Caco-2 (cell line): Measurements from ENCODE around the gene EMSY. TPM values are rescaled to one million over a fixed set of nuclear protein-coding genes. Genes with fewer than 3 reads are reported as not detected.

ENCODE experiments used
- Bru-seq: library from RNA; stranded (reverse); fragments of 400-500 nt; gene quantifications from one replicate; lab custom pipeline; 2021; lab: Mats Ljungman, UMichigan
- BruChase-seq, 2 experiments: library from RNA; stranded (reverse); fragments of 400-500 nt; gene quantifications; one replicate each; lab custom pipeline; 2021; lab: Mats Ljungman, UMichigan
- BruUV-seq: library from RNA; stranded (reverse); fragments of 400-500 nt; replicated peaks from 2 replicates; lab custom pipeline; 2021; lab: Mats Ljungman, UMichigan
- CTCF ChIA-PET: fragments of 300-600 bp; sonication (Branson Sonifier 250); formaldehyde crosslinking; loops from one replicate; lab custom pipeline; 2022; ENCODE audit warnings: antibody characterized with exemption; lab: Charles Lee
- POLR2A ChIA-PET: fragments of 300-600 bp; sonication (Branson Sonifier 250); formaldehyde crosslinking; loops from one replicate; lab custom pipeline; 2022; ENCODE audit warnings: antibody characterized with exemption; lab: Charles Lee
- DNase-seq, 2 experiments: peaks; one replicate each; pipeline versions ENCODE4 v3.0.0 to v3.0.0-alpha.2; 2020 to 2022
- H3K27me3 ChIP-seq: replicated peaks from 2 replicates; pipeline ENCODE4 v1.6.0; 2011; ENCODE audit warnings: low read length; ENCODE audit not compliant: control insufficient read depth, insufficient read depth
- H3K36me3 ChIP-seq: 2 replicates; pipeline ENCODE4 v1.5.1; 2011; ENCODE audit warnings: low read length; ENCODE audit not compliant: control insufficient read depth, insufficient read depth
- H3K4me1 ChIP-seq: fragments of 250-450 bp; sonication (Bioruptor Pico); 2 replicates; pipeline ENCODE4 v1.5.1; 2020; ENCODE audit warnings: mild to moderate bottlenecking
- H3K4me3 ChIP-seq: 2 replicates; pipeline ENCODE4 v1.5.1; 2011; ENCODE audit warnings: low read depth, mild to moderate bottlenecking, control low read depth, low read length
- H3K9me3 ChIP-seq: fragments of 250-450 bp; sonication (Bioruptor Pico); 2 replicates; pipeline ENCODE4 v1.5.1; 2020; ENCODE audit warnings: mild to moderate bottlenecking, moderate library complexity
- H3K27ac Mint-ChIP-seq: one replicate; pipeline ENCODE4 v1.8.0; 2022; ENCODE audit warnings: mixed read lengths; ENCODE audit not compliant: unreplicated experiment
- H3K27me3 Mint-ChIP-seq: one replicate; pipeline ENCODE4 v1.8.0; 2022; ENCODE audit warnings: mixed read lengths; ENCODE audit not compliant: insufficient read depth, unreplicated experiment
- H3K36me3 Mint-ChIP-seq: one replicate; pipeline ENCODE4 v1.8.0; 2022; ENCODE audit warnings: mild to moderate bottlenecking, mixed read lengths; ENCODE audit not compliant: insufficient read depth, unreplicated experiment
- H3K4me1 Mint-ChIP-seq: one replicate; pipeline ENCODE4 v1.8.0; 2022; ENCODE audit warnings: low read depth, mixed read lengths; ENCODE audit not compliant: unreplicated experiment
- H3K4me3 Mint-ChIP-seq: one replicate; pipeline ENCODE4 v1.8.0; 2022; ENCODE audit warnings: mild to moderate bottlenecking, moderate library complexity, mixed read lengths; ENCODE audit not compliant: unreplicated experiment
- H3K9me3 Mint-ChIP-seq: one replicate; pipeline ENCODE4 v1.8.0; 2022; ENCODE audit warnings: mixed read lengths; ENCODE audit not compliant: unreplicated experiment
- CTCF ChIP-seq, 2 experiments: fragments of 200-600 bp in 1 of 2; IDR thresholded peaks; 1 replicate in 1 of 2; 2 replicates in 1 of 2; pipeline versions ENCODE4 v1.5.1 to v1.8.0; 2011 to 2022; ENCODE audit warnings: antibody characterized with exemption in 1 of 2, control low read depth in 1 of 2, inconsistent platforms in 1 of 2, low read depth in 1 of 2, low read length in 1 of 2, mild to moderate bottlenecking in 1 of 2, moderate library complexity in 1 of 2; ENCODE audit not compliant: insufficient read depth in 1 of 2, severe bottlenecking in 1 of 2, unreplicated experiment in 1 of 2
- intact Hi-C: fragments of 100-400 bp; cut with micrococcal nuclease; formaldehyde crosslinking; loops from one replicate; pipeline ENCODE4 v1.10.0; 2022; ENCODE audit not compliant: unreplicated experiment
- long read RNA-seq: library from polyadenylated mRNA; stranded (forward); transcript quantifications from one replicate; pipeline ENCODE4 v2.0.0, GENCODE V29; 2022
- total RNA-seq: library from RNA; stranded (reverse); gene quantifications from 2 replicates; pipeline ENCODE4 v1.2.3, GENCODE V29; 2022

The EMSY gene, protein sequence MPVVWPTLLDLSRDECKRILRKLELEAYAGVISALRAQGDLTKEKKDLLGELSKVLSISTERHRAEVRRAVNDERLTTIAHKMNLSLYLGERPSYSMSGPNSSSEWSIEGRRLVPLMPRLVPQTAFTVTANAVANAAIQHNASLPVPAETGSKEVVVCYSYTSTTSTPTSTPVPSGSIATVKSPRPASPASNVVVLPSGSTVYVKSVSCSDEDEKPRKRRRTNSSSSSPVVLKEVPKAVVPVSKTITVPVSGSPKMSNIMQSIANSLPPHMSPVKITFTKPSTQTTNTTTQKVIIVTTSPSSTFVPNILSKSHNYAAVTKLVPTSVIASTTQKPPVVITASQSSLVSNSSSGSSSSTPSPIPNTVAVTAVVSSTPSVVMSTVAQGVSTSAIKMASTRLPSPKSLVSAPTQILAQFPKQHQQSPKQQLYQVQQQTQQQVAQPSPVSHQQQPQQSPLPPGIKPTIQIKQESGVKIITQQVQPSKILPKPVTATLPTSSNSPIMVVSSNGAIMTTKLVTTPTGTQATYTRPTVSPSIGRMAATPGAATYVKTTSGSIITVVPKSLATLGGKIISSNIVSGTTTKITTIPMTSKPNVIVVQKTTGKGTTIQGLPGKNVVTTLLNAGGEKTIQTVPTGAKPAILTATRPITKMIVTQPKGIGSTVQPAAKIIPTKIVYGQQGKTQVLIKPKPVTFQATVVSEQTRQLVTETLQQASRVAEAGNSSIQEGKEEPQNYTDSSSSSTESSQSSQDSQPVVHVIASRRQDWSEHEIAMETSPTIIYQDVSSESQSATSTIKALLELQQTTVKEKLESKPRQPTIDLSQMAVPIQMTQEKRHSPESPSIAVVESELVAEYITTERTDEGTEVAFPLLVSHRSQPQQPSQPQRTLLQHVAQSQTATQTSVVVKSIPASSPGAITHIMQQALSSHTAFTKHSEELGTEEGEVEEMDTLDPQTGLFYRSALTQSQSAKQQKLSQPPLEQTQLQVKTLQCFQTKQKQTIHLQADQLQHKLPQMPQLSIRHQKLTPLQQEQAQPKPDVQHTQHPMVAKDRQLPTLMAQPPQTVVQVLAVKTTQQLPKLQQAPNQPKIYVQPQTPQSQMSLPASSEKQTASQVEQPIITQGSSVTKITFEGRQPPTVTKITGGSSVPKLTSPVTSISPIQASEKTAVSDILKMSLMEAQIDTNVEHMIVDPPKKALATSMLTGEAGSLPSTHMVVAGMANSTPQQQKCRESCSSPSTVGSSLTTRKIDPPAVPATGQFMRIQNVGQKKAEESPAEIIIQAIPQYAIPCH (N-terminal part only)
- total RNA-seq, result 43.6 and 53.6 TPM in 2 replicates
- Bru-seq, nascent RNA, result percentile 91 among the genes with signal in this experiment
- BruChase-seq, experiment 1, labeled RNA remaining after a 2-hour chase, result percentile 89 among the genes with signal in this experiment
- BruChase-seq, experiment 2, labeled RNA remaining after a 6-hour chase, result percentile 81 among the genes with signal in this experiment
- long read RNA-seq, partial matches to known transcripts, result 4 of 15 reads
- long read RNA-seq, other reads (novel, unspliced or antisense), result 10 of 15 reads

- Histone ChIP-seq H3K9me3 (no peaks in the 10 kb centered on the region), H3K36me3 (no peaks in the 10 kb centered on the region), H3K4me3 (peak within 1 kb of the TSS; percentile 92), H3K27me3 (no peaks in the 10 kb centered on the region), H3K4me1 (peaks cover 15% of the 10 kb centered on the region)
- BruUV-seq, result no TSS peak
- Mint-ChIP-seq H3K4me1 (peaks cover 26% of the 10 kb centered on the region), H3K4me3 (peak within 1 kb of the TSS; percentile 98), H3K9me3 (no peaks in the 10 kb centered on the region), H3K27me3 (no peaks in the 10 kb centered on the region), H3K27ac (peak within 1 kb of the TSS; percentile 99), H3K36me3 (peaks cover 49% of the 10 kb centered on the region)
- intact Hi-C loops, result loop anchor here (1.0 to 10.0 kb wide), 8 partner anchors 11 to 416 kb away; partner anchors contain the start of genes ACER3, GVQW3, LRRC32 and THAP12
- no peak for TF ChIP-seq CTCF (IDR thresholded peaks at IDR 0.05; ENCODE audit: insufficient read depth in 1 of 2, low read depth in 1 of 2, low read length in 1 of 2, severe bottlenecking in 1 of 2, unreplicated experiment in 1 of 2)
- POLR2A ChIA-PET, result no interaction called here
- CTCF ChIA-PET, result interaction anchor here (0.6 to 2.6 kb wide), 3 partner anchors 97 to 236 kb away, joined by 3 to 21 read pairs (median 4); no protein-coding TSS in a partner anchor
- DNase-seq, result peak; percentile 99 to 100
Observed at GRCh38 chr11:76444384-76445120, at the start of gene EMSY. EMSY (plus strand) TSS chr11:76445018; CDS start chr11:76446939, 1,921 bp downstream.

DNA sequence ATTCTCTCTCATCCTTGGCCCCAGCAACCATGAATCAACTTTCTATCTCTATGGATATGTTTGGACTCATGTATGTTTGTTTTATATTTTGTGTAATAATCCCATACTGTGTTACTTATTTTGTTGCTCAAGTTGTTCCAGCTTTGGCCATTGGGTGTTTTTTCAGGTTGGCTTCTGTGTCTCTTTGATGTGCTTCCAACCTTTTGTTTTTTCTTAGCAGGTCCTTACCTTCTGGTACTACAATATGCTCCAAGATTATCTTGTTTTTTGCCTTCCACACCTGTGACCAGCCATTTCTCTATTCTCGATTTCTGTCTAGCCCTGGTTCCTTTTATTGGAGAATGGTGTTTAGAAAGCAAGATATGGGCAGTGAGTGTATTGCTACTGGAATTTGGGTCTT is 49.5 kb upstream of the EMSY start:
- no peaks in the 10 kb centered on the region for H3K27me3 Mint-ChIP-seq
- no peak overlapping the region for H3K27ac Mint-ChIP-seq
- CTCF ChIA-PET, result no interaction called here
- H3K4me1 Mint-ChIP-seq, result no peaks in the 10 kb centered on the region
- Histone ChIP-seq H3K4me1 (no peaks in the 10 kb centered on the region), H3K4me3 (no peak overlapping the region), H3K36me3 (no peaks in the 10 kb centered on the region), H3K27me3 (no peaks in the 10 kb centered on the region), H3K9me3 (no peaks in the 10 kb centered on the region)
- BruUV-seq, result no TSS peak
- intact Hi-C loops, result no loop called here
- POLR2A ChIA-PET, result no interaction called here
- TF ChIP-seq CTCF (IDR thresholded peaks at IDR 0.05; ENCODE audit: insufficient read depth in 1 of 2, low read depth in 1 of 2, low read length in 1 of 2, severe bottlenecking in 1 of 2, unreplicated experiment in 1 of 2), result no peak
- no peak for DNase-seq
- H3K4me3 Mint-ChIP-seq, result no peak overlapping the region
- no peaks in the 10 kb centered on the region for H3K9me3 Mint-ChIP-seq
- H3K36me3 Mint-ChIP-seq, result peaks cover 5% of the 10 kb centered on the region
